Astrocyte (in vitro differentiated cells and primary cell): ENCODE measurements around the gene FXYD5. TPM values are rescaled to one million over a fixed set of nuclear protein-coding genes. Genes with fewer than 3 reads are reported as not detected.

Experiments used
- DNase-seq: peaks from one replicate; pipeline ENCODE4 v3.0.0-alpha.2; 2010; ENCODE audit warnings: low read depth
- FAIRE-seq: peaks from 2 replicates; lab custom pipeline; 2011; peaks lifted over from hg19 to GRCh38; lab: Jason Lieb, UNC
- H2AFZ ChIP-seq: 2 replicates; pipeline ENCODE4 v1.6.0; 2012; ENCODE audit warnings: low read depth, low read length, inconsistent platforms
- H3K27ac ChIP-seq: 2 replicates; pipeline ENCODE4 v1.5.1; 2011; ENCODE audit warnings: low read depth, low read length, inconsistent platforms
- H3K27me3 ChIP-seq: 2 replicates; pipeline ENCODE4 v1.6.0; 2011; ENCODE audit warnings: low read length, inconsistent platforms; ENCODE audit not compliant: insufficient read depth
- H3K36me3 ChIP-seq: 2 replicates; pipeline ENCODE4 v1.5.1; 2011; ENCODE audit warnings: low read length, inconsistent platforms; ENCODE audit not compliant: insufficient read depth
- H3K4me1 ChIP-seq: 2 replicates; pipeline ENCODE4 v1.5.1; 2011; ENCODE audit warnings: low read length, inconsistent platforms; ENCODE audit not compliant: insufficient read depth
- H3K4me2 ChIP-seq: 2 replicates; pipeline ENCODE4 v1.6.0; 2012; ENCODE audit warnings: low read length, inconsistent platforms
- H3K4me3 ChIP-seq: 2 replicates; pipeline ENCODE4 v1.5.1; 2011; ENCODE audit warnings: low read depth, mild to moderate bottlenecking, low read length, inconsistent platforms; ENCODE audit not compliant: insufficient read depth
- H3K79me2 ChIP-seq: 2 replicates; pipeline ENCODE4 v1.6.0; 2012; ENCODE audit warnings: mild to moderate bottlenecking, low read length, inconsistent platforms; ENCODE audit not compliant: insufficient read depth
- H3K9ac ChIP-seq: 2 replicates; pipeline ENCODE4 v1.6.0; 2012; ENCODE audit warnings: mild to moderate bottlenecking, low read length, inconsistent platforms
- H3K9me3 ChIP-seq: 2 replicates; pipeline ENCODE4 v1.5.1; 2012; ENCODE audit warnings: low read depth, mild to moderate bottlenecking, low read length, inconsistent platforms; ENCODE audit not compliant: insufficient read depth
- H4K20me1 ChIP-seq: 2 replicates; pipeline ENCODE4 v1.6.0; 2012; ENCODE audit warnings: low read length, inconsistent platforms; ENCODE audit not compliant: insufficient read depth
- H3K27ac Mint-ChIP-seq: one replicate; pipeline ENCODE4 v1.8.0; 2021; ENCODE audit warnings: mild to moderate bottlenecking, mixed read lengths; ENCODE audit not compliant: unreplicated experiment
- H3K27me3 Mint-ChIP-seq: one replicate; pipeline ENCODE4 v1.8.0; 2021; ENCODE audit warnings: low read depth, mixed read lengths; ENCODE audit not compliant: unreplicated experiment
- H3K36me3 Mint-ChIP-seq: one replicate; pipeline ENCODE4 v1.8.0; 2021; ENCODE audit warnings: low read depth, mixed read lengths; ENCODE audit not compliant: unreplicated experiment
- H3K4me1 Mint-ChIP-seq: one replicate; pipeline ENCODE4 v1.8.0; 2021; ENCODE audit warnings: low read depth, mixed read lengths; ENCODE audit not compliant: unreplicated experiment
- H3K4me3 Mint-ChIP-seq: one replicate; pipeline ENCODE4 v1.8.0; 2021; ENCODE audit warnings: mild to moderate bottlenecking, moderate library complexity, mixed read lengths; ENCODE audit not compliant: unreplicated experiment
- H3K9me3 Mint-ChIP-seq: one replicate; pipeline ENCODE4 v1.8.0; 2021; ENCODE audit warnings: mild to moderate bottlenecking, mixed read lengths; ENCODE audit not compliant: unreplicated experiment
- EZH2 ChIP-seq: IDR thresholded peaks from 2 replicates; pipeline ENCODE4 v1.6.1; 2012; ENCODE audit warnings: mild to moderate bottlenecking, low read length, inconsistent platforms; ENCODE audit not compliant: insufficient read depth
- total RNA-seq: library from RNA; stranded (reverse); gene quantifications from 2 replicates; pipeline ENCODE4 v1.2.1, GENCODE V29; 2021
- TF ChIP-seq, protein P1 (sequence below): IDR thresholded peaks from 2 replicates; pipeline ENCODE4 v1.5.1; 2011; ENCODE audit warnings: low read depth, mild to moderate bottlenecking, inconsistent platforms, low read length, moderate library complexity; ENCODE audit not compliant: insufficient read depth

FXYD5 gene
- total RNA-seq, 1 donor from 2014 or later: 108 TPM

DNA sequence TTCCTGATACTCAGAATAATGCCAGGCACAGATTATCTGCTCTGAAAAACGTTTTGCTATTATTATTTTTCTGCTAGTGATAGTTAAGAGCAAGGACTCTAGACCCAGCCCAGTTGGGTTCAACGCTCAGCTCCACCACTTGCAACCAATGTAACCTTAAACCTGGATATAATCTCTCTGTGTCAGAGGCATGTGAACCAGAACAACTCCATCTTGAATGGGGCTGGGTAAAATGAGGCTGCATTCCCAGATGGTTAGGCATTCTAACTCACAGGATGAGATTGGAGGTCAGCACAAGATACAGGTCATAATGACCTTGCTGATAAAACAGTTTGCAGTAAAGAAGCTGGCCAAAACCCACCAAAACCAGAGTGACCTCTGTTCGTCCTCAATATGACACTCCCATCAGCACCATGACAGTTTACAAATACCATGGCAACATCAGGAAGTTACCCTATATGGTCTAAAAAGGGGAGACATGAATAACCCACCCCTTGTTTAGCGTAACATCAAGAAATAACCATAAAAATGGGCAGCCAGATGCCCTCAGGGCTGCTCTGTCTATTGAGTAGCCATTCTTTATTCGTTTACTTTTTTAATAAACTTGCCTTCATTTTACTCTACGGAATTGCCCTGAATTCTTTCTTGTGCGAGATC, 60.4 kb downstream of the FXYD5 start:
- no peaks in the 10 kb centered on the region for H3K27me3 Mint-ChIP-seq

DNA sequence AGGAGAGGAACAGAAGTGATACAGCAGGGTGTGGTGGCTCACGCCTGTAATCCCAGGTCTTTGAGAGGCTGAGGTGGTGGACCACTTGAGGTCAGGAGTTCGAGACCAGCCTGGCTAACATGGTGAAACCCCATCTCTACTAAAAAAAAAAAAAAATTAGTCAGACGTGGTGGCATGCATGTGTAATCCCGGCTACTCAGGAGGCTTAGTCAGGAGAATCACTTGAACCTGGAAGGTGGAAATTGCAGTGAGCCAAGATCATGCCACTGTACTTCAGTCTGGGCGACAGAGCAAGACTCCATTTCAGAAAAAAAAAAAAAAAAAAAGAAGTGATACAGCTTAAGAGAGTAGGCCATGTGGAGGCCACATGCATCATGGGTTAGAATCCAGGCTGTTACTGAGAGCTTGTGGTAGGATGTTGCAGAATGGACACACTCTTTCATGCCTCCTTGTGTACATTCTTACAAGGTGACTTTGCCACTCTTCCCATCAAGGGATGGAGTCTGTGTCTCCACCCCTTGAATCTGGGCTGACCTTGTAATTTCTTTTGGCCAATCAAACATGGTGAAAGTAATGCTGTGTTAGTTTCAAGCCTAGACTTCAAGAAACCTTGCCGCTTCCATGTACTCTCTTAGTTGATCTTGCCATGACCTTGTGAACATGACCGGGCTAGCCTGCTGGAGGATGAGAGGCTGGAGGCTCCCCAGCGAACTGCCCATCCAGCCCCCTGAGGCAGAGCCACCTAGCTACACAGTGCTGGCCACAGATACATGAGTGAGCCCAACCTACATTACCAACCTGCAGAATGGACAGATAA, 61.7 kb downstream of the FXYD5 start:
- peaks cover 15% of the 10 kb centered on the region for H3K9me3 Mint-ChIP-seq
- FAIRE-seq (no peak), DNase-seq (no peak)
- TF ChIP-seq, protein P1, sequence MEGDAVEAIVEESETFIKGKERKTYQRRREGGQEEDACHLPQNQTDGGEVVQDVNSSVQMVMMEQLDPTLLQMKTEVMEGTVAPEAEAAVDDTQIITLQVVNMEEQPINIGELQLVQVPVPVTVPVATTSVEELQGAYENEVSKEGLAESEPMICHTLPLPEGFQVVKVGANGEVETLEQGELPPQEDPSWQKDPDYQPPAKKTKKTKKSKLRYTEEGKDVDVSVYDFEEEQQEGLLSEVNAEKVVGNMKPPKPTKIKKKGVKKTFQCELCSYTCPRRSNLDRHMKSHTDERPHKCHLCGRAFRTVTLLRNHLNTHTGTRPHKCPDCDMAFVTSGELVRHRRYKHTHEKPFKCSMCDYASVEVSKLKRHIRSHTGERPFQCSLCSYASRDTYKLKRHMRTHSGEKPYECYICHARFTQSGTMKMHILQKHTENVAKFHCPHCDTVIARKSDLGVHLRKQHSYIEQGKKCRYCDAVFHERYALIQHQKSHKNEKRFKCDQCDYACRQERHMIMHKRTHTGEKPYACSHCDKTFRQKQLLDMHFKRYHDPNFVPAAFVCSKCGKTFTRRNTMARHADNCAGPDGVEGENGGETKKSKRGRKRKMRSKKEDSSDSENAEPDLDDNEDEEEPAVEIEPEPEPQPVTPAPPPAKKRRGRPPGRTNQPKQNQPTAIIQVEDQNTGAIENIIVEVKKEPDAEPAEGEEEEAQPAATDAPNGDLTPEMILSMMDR: no peak
- H3K36me3 ChIP-seq: no peaks in the 10 kb centered on the region
- H3K27ac Mint-ChIP-seq: no peak overlapping the region
- no peaks in the 10 kb centered on the region for H3K79me2 ChIP-seq
- no peak overlapping the region for H2AFZ ChIP-seq
- H3K9me3 ChIP-seq: no peaks in the 10 kb centered on the region
- no peak overlapping the region for H3K4me3 ChIP-seq
- H3K4me1 ChIP-seq: peaks cover 4% of the 10 kb centered on the region
- H3K36me3 Mint-ChIP-seq: no peaks in the 10 kb centered on the region
- H3K4me2 ChIP-seq: no peak overlapping the region
- no peak overlapping the region for H3K27ac ChIP-seq
- H3K27me3 ChIP-seq: no peaks in the 10 kb centered on the region
- no peak overlapping the region for H3K9ac ChIP-seq
- H4K20me1 ChIP-seq: no peaks in the 10 kb centered on the region
- no peaks in the 10 kb centered on the region for H3K4me1 Mint-ChIP-seq
- no peak overlapping the region for H3K4me3 Mint-ChIP-seq
- H3K27me3 Mint-ChIP-seq: peaks cover 2% of the 10 kb centered on the region

More for the DNA sequence above, 60.4 kb downstream of the FXYD5 start:
- H3K4me3 Mint-ChIP-seq: no peak overlapping the region
- no peak overlapping the region for H3K27ac Mint-ChIP-seq
- Histone ChIP-seq H4K20me1 (no peaks in the 10 kb centered on the region), H3K9ac (no peak overlapping the region), H3K27me3 (no peaks in the 10 kb centered on the region), H3K36me3 (no peaks in the 10 kb centered on the region), H2AFZ (no peak overlapping the region), H3K79me2 (no peaks in the 10 kb centered on the region), H3K27ac (no peak overlapping the region), H3K4me1 (peaks cover 4% of the 10 kb centered on the region), H3K4me2 (no peak overlapping the region), H3K9me3 (no peaks in the 10 kb centered on the region), H3K4me3 (no peak overlapping the region)
- no peaks in the 10 kb centered on the region for H3K4me1 Mint-ChIP-seq
- H3K9me3 Mint-ChIP-seq: peaks cover 15% of the 10 kb centered on the region
- no peak for DNase-seq
- no peak for FAIRE-seq
- TF ChIP-seq EZH2: no peak
- TF ChIP-seq, protein P1: no peak
- no peaks in the 10 kb centered on the region for H3K36me3 Mint-ChIP-seq
